ENCODE data around the gene RNF40. TPM values are rescaled to one million over a fixed set of nuclear protein-coding genes. Genes with fewer than 3 reads are reported as not detected.
A peak's percentile ranks its signal among the peaks of the same experiment; 100 is the strongest.

Gene RNF40
- total RNA-seq, 1 experiment from 2014 or later, result 90.3 TPM

- H3K79me2 ChIP-seq (ENCODE audit: insufficient read depth, low read length), result peaks cover 19% of the 10 kb centered on the region
- RAD21 ChIA-PET (ENCODE audit: low non-redundant PET in 1 of 2, low total read pairs in 2 of 2, uncharacterized antibody in 2 of 2, unreplicated experiment in 2 of 2), result no interaction called here
- DNase-seq (ENCODE audit: low read depth, low spot score) (no peak), ATAC-seq (peak; percentile 69)
- no peaks in the 10 kb centered on the region for H3K9me2 ChIP-seq (ENCODE audit: insufficient read depth)
- no peak for TF ChIP-seq CEBPB (IDR thresholded peaks at IDR 0.05; ENCODE audit: low read depth)
- peak; percentile 41; the same call in 1 of the 2 replicates for TF ChIP-seq ZFX (IDR thresholded peaks at IDR 0.05)
- no peaks in the 10 kb centered on the region for H4K20me1 ChIP-seq (ENCODE audit: insufficient read depth)
- H3K36me3 ChIP-seq (ENCODE audit: control insufficient read depth in 1 of 2, insufficient read depth in 2 of 2, low read length in 2 of 2), result peaks cover 13 to 27% of the 10 kb centered on the region in 2 experiments; a peak in 3 of 4 replicates
- peak overlapping the region; percentile 83 for H3K9ac ChIP-seq (ENCODE audit: low read length)
- peak overlapping the region; percentile 69 to 75 for H3K4me3 ChIP-seq (replicated peaks in 1 of 2; ENCODE audit: low read depth in 1 of 2, low read length in 2 of 2)
- intact Hi-C loops (cut with micrococcal nuclease), result no loop called here
- H3K4me1 ChIP-seq (ENCODE audit: control insufficient read depth in 1 of 2, insufficient read depth in 2 of 2, low read length in 2 of 2), result peaks cover 8 to 15% of the 10 kb centered on the region in 2 experiments; a peak in 3 of 4 replicates
- H3K27ac ChIP-seq (ENCODE audit: low read depth, low read length), result peak overlapping the region; percentile 31; the same call in 1 of the 2 replicates
- BruUV-seq (replicated peaks), result no TSS peak
- H3K27me3 ChIP-seq (ENCODE audit: insufficient read depth, low read length), result no peaks in the 10 kb centered on the region
- H3K9me3 ChIP-seq (ENCODE audit: control insufficient read depth in 1 of 2, insufficient read depth in 1 of 2, low read depth in 1 of 2, low read length in 2 of 2), result no peaks in the 10 kb centered on the region
- H2AFZ ChIP-seq (ENCODE audit: low read depth, low read length, poor library complexity, severe bottlenecking), result no peak overlapping the region
- POLR2A ChIA-PET, result interaction anchor here (0.6 to 1.5 kb wide), 4 partner anchors 9 to 1886 kb away, joined by 4 to 7 read pairs (median 6); no protein-coding TSS in a partner anchor
- CTCF ChIA-PET, result interaction anchor here (0.6 to 1.4 kb wide), 4 partner anchors 30 to 680 kb away, joined by 3 to 5 read pairs (median 4); no protein-coding TSS in a partner anchor
- peak overlapping the region; percentile 88 for H3K4me2 ChIP-seq (ENCODE audit: low read length)
Observed at GRCh38 chr16:30748634-30749445, 13.3 kb upstream of the RNF40 start.

- intact Hi-C loops (cut with micrococcal nuclease), result no loop called here
- no peak overlapping the region for H3K4me3 ChIP-seq (replicated peaks in 1 of 2; ENCODE audit: low read depth in 1 of 2, low read length in 2 of 2)
- no peak overlapping the region for H3K27ac ChIP-seq (ENCODE audit: low read depth, low read length)
- POLR2A ChIA-PET, result no interaction called here
- peaks cover 10 to 20% of the 10 kb centered on the region in 2 experiments; a peak in 3 of 4 replicates for H3K36me3 ChIP-seq (ENCODE audit: control insufficient read depth in 1 of 2, insufficient read depth in 2 of 2, low read length in 2 of 2)
- no peak overlapping the region for H2AFZ ChIP-seq (ENCODE audit: low read depth, low read length, poor library complexity, severe bottlenecking)
- peaks cover 19% of the 10 kb centered on the region for H3K79me2 ChIP-seq (ENCODE audit: insufficient read depth, low read length)
- H3K4me1 ChIP-seq (ENCODE audit: control insufficient read depth in 1 of 2, insufficient read depth in 2 of 2, low read length in 2 of 2), result peaks cover 8 to 15% of the 10 kb centered on the region in 2 experiments; a peak in 3 of 4 replicates
- H3K4me2 ChIP-seq (ENCODE audit: low read length), result no peak overlapping the region
- H3K9me3 ChIP-seq (ENCODE audit: control insufficient read depth in 1 of 2, insufficient read depth in 1 of 2, low read depth in 1 of 2, low read length in 2 of 2), result no peaks in the 10 kb centered on the region
- CTCF ChIA-PET, result no interaction called here
- ATAC-seq (no peak), DNase-seq (ENCODE audit: low read depth, low spot score) (no peak)
- TF ChIP-seq REST (IDR thresholded peaks at IDR 0.05; ENCODE audit: low read depth), result no peak
- TF ChIP-seq SIN3A (IDR thresholded peaks at IDR 0.05; ENCODE audit: low read depth), result no peak
- TF ChIP-seq ATF3 (IDR thresholded peaks at IDR 0.05), result no peak
- no peak for TF ChIP-seq CEBPB (IDR thresholded peaks at IDR 0.05; ENCODE audit: low read depth)
- no peak for TF ChIP-seq ELF1 (IDR thresholded peaks at IDR 0.05; ENCODE audit: borderline replicate concordance, low read depth)
- TF ChIP-seq CBX3 (IDR thresholded peaks at IDR 0.05; ENCODE audit: low read depth), result no peak
- no peak for TF ChIP-seq EZH2phosphoT487 (IDR thresholded peaks at IDR 0.05; ENCODE audit: borderline replicate concordance)
- TF ChIP-seq ZBTB33 (IDR thresholded peaks at IDR 0.05; ENCODE audit: extremely low read depth, insufficient replicate concordance, low read length), result no peak
- no peak for TF ChIP-seq ZNF274 (IDR thresholded peaks at IDR 0.05; ENCODE audit: low read depth, low read length)
- no peak for TF ChIP-seq EGR1 (IDR thresholded peaks at IDR 0.05; ENCODE audit: low read depth)
- no peak for TF ChIP-seq SP1 (IDR thresholded peaks at IDR 0.05; ENCODE audit: low read depth)
- no peak for TF ChIP-seq MAX (IDR thresholded peaks at IDR 0.05)
- RAD21 ChIA-PET (ENCODE audit: low non-redundant PET in 1 of 2, low total read pairs in 2 of 2, uncharacterized antibody in 2 of 2, unreplicated experiment in 2 of 2), result no interaction called here
- no peaks in the 10 kb centered on the region for H3K9me2 ChIP-seq (ENCODE audit: insufficient read depth)
- H3K27me3 ChIP-seq (ENCODE audit: insufficient read depth, low read length), result no peaks in the 10 kb centered on the region
- no peak overlapping the region for H3K9ac ChIP-seq (ENCODE audit: low read length)
- BruUV-seq (replicated peaks), result no TSS peak
- H4K20me1 ChIP-seq (ENCODE audit: insufficient read depth), result no peaks in the 10 kb centered on the region
Observed at GRCh38 chr16:30750201-30750600, 11.9 kb upstream of the RNF40 start.
